NCI-H1930 (cell line): ENCODE results near the gene NDEL1.
"Not testable (repeated sequence)": the region's sequence is repeated elsewhere in the genome, so short reads cannot be mapped to it uniquely, and the experiment has no call there.

Experiments
- DNase-seq, 2 experiments: peaks; one replicate each; lab custom pipeline; 2025; lab: John Stamatoyannopoulos, UW

NDEL1 gene, protein sequence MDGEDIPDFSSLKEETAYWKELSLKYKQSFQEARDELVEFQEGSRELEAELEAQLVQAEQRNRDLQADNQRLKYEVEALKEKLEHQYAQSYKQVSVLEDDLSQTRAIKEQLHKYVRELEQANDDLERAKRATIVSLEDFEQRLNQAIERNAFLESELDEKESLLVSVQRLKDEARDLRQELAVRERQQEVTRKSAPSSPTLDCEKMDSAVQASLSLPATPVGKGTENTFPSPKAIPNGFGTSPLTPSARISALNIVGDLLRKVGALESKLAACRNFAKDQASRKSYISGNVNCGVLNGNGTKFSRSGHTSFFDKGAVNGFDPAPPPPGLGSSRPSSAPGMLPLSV

DNA sequence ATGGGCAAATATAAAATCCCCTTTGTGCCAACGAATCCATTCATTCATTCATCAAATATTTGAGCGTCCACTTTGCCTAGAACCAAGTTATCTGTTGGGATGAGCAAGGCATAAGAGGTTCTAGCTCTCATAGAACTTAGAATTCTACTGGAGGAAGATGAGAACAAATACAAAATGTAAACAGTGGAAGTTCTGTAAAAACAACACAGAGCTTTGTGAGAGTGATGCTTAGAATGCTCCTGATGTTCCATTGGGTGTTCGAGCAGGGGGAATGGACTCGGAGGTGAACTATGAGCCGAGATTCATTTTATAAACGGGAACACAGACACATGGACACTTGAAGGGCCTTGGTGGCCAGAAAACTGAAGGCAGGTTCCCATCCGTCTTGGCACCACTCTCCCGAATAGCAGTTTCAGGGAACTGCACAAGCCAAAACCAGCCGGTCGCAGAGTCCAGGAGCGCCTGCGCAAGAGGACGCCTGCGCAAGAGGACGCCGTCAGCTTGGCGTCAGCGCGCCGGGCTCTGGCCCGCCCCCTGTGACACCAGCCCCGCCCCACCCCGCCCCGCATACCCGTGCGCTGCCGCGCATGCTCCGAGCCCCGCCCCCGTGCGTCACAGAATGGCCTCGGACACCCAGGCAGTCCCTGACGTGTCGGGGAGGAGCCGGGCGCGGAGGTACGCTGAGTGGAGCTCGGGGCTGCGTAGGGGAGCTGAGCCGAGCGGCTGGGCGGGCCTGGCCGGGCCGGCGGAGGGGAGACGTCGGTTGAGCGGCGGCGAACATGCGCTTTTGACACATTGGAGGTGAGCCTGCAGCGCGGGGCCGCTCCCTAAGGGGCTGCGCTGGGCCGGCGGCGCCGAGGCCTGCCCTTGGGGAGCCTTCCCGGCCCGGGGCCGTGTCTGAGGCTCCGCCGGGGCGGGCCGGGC is at the start of gene NDEL1:
Gene NDEL1, plus strand, starts transcription at position 640 of the 924 bp plus-strand sequence. CDS start 8,388 bp downstream, outside the sequence.
- peak; percentile 95 for DNase-seq

DNA sequence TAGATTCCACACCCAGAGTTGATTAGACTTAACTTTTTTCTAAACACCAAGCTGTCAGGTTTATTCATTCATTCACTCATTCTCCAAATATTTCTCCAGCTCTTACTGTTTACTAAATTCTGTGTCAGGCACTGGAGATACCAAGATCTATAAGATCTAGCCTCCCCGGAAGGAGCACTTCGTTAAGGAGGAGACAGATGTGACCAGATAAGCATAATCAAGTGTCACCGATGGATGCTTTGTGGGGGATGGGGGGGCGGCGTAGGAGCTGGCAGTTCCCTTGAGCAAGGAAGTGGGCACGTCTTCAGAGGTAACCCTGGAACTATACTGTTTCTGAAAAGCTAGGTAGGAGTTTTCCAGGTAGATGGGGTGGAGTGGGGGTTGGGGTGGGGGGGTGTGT is 48.8 kb upstream of the NDEL1 start:
- DNase-seq, result no peak

GRCh38 chr17:8387914-8388651 is 47.6 kb upstream of the NDEL1 start:
- DNase-seq, result no peak

DNA sequence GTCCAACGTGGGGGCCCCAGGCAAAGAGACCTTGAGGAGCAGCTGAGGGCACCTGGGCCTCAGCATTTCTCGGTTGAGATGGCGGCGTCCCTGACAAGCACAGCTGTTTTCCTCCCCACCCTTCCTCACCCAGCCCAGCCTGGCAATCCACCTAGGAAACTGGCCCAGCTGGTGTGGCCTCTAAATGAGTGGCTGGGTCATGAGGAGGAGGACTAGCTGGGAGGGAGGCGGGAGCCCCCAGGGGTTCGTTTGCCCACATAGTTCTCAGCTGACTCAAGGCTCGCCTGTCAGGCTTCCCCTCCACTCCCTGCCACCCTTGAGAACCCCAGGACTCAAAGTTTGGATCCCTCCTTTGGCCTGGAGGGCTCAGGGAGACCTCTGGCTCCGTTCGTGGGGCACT is 44.0 kb upstream of the NDEL1 start:
- DNase-seq, result no peak

GRCh38 chr17:8392274-8392673 is 43.4 kb upstream of the NDEL1 start:
- DNase-seq, result no peak

DNA sequence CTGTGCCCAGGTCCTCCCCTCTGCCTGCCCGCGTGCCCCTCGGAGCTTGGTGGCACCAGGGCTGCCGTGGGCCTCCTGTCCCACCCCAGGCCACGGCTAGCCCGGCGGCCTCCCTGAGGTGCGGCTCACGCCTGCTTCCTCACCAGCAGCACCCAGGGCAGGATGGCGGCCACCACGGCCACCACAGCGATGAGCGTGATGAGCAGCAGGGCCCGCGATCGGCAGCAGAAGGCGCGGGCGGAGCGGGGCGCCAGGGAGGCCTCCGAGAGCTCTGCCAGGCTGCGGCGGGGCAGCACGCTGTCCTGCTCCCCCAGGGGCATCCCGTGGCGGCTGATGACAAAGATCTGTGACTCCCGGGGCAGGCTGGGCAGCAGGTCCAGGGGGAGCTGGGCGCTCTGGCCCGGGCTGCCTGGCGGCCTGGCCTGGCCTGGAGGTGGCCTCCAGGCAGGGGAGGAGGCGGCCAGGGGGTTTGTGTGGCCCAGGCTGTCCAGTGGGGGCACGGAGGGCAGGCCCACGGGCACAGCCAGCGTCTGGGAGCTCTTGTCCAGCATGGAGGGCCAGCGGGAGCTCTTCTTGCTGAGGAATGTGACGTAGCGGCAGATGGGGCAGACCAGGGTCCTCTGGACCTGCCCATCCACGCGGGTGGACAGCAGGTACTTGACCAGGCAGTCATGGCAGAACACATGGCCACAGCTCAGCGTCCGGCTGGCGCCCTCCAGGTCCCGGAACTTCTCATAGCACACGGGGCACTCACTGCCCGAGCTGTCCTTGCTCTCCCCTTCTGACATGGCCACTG is 42.8 kb upstream of the NDEL1 start:
- DNase-seq, result no peak

- no peak for DNase-seq
These were observed 42.0 kb upstream of the NDEL1 start for GRCh38 chr17:8393470-8394231.

- not testable (repeated sequence) for DNase-seq
These were observed 41.2 kb upstream of the NDEL1 start for GRCh38 chr17:8394497-8394896.

DNA sequence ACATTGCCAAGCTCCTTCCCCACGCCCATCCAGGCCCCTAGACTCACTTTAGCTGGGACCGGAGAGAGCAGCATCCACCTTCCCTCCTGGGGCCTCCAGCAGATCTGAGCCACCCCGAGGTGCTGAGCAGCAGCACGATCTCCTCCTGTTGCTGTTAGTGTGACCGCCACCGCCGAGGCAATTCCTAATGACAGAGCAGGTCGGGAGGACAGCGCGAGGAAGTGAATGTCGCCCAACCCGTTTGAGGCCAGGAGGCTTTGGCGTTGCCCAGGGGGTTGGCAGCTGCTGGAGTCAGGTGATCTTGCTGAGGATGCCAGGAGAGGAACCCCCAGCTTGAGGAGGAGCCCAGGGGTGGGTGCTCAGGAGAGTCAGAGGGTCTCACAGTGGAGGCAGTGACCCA is 38.0 kb upstream of the NDEL1 start, which contains the start of gene RNF222:
Gene RNF222, minus strand, starts transcription at position 192 of the 400 bp plus-strand sequence. CDS start 4,366 bp downstream, outside the sequence.
- no peak for DNase-seq

- no peak for DNase-seq
These were observed 36.7 kb upstream of the NDEL1 start for GRCh38 chr17:8398980-8399379.

- no peak for DNase-seq
These were observed 34.6 kb upstream of the NDEL1 start for GRCh38 chr17:8401107-8401506.

DNA sequence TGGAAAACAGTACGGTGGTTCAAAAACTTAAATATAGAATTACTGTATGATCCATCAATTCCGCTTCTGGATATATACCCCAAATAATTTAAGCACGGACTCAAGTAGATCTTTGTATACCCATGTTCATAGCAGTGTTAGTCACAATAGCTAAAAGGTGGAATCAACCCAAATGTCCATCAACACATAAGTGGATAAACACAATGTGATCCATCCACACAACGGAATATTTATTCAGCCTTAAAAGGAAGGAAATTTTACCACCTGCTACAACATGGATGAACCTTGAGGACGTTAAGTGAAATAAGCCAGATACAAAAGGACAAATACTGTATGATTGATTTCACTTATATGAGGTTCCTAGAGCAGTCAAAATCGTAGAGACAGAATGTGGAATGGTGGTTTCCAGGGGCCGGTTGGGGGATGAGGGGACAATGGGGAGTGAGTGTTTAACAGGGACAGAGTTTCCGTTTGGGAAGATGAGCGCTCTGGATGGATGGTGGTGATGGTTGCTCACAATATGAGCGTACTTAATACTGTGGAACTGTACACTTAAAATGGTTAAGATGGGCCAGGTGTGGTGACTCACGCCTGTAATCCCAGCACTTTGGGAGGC is 32.7 kb upstream of the NDEL1 start:
- DNase-seq, result no peak

DNA sequence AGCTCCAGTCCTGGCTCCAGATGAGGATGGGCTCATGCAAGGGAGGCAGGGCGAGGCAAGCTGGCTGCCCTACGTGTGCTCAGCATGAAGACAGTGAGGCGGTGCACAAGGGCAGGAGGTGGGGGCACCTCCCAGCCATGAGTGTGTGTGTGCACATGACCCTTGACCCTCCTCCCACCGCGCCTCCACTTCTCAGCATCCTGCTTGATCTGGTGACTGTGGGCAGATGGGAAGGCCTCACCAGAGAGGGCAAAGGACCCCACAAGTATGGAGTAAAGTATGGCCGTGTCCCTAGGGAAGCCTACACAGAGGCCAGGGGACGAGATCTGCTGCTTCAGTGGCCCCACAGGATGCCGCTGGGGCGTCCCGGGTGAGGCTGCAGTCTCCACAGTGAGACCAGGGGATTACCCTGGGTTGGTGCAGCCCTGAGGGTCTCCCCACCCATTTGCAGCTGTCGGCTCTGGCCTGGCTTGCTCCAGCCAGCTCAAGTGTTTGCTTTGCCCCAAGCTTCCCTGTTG is 30.1 kb upstream of the NDEL1 start:
- no peak for DNase-seq

- DNase-seq, result no peak
These were observed 29.5 kb upstream of the NDEL1 start for GRCh38 chr17:8406174-8406573.

DNA sequence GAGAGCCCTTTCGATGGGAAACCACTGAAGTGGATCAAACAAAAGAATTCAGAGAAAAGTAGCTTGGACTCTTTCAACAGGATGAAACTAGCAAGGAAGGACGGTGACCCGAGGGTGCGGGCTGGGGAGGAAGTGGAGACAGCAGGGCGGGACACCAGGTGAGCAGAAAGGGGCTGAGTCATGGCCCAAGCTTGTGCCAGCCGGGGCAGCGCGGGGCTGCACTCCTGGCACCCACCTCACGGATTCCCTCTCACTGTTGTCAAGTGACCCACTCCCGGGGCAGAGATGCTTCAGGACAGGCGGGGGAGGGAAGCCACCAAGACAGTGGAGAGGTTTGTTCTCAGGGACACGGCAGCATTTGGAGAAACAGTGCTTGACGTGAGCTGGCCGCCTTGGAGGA is 27.3 kb upstream of the NDEL1 start:
- DNase-seq, result no peak

GRCh38 chr17:8409966-8410882 is 25.5 kb upstream of the NDEL1 start:
- DNase-seq, result peak; percentile 61 to 83

DNA sequence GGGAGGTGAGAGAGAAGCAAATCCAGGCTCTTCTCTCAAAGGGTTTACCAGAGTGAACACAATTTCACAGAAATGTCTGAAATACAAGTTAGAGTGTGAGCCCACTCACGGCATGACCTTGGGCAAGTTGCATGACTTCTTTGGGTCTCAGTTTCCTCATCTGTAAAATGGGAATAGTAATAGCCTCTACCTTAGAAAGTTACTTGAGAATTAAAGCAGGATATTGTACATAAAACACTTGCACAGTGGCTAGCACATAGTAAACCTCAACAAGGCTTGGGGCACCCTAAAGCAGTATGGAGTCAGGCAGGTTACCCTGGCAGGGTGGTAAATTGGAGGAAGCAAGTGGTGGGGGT is 24.8 kb upstream of the NDEL1 start:
- DNase-seq, result no peak

DNA sequence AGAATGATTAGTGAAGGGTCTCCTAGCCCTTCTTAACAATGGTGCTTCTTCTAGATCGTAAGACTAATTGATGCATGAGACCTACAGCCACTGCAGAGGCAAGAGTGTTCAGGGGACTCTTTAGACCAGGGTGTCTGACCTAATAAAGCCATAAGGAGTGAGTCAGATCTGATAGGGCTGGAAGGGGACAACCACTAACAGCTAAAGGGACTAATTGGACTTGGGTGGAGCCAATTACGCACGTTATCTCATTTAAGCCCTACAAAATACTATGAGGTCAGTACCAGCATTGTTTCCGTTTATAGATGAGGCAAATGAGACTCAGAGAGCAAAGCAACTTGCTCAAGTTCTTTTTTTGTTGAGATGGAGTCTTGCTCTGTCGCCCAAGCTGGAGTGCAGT is 23.6 kb upstream of the NDEL1 start:
- no peak for DNase-seq

- no peak for DNase-seq
These were observed 22.4 kb upstream of the NDEL1 start for GRCh38 chr17:8413328-8413727.
